GM23338 (cell line): Measurements from ENCODE around the gene PACS2. TPM values are rescaled to one million over a fixed set of nuclear protein-coding genes. Genes with fewer than 3 reads are reported as not detected.

Experiments
- ATAC-seq: fragments of 200-7000 bp; cut with Tn5 transposase; 3 replicates; pipeline ENCODE4 v1.9.1; 2020
- DNase-seq: peaks from one replicate; pipeline ENCODE4 v3.0.0-alpha.2; 2015; ENCODE audit warnings: low spot score
- H2AFZ ChIP-seq: fragments of 200-600 bp; sonication (generic); 2 replicates; pipeline ENCODE4 v1.8.0; 2016; ENCODE audit warnings: antibody characterized with exemption, mild to moderate bottlenecking, moderate library complexity
- H3F3A ChIP-seq: fragments of 200-600 bp; sonication (generic); replicated peaks from 2 replicates; pipeline ENCODE4 v1.8.0; 2017; ENCODE audit warnings: antibody characterized with exemption, mixed run types, low read depth
- H3K27ac ChIP-seq: fragments of 200-600 bp; sonication (generic); 2 replicates; pipeline ENCODE4 v1.6.1; 2016; ENCODE audit warnings: low read depth
- H3K27me3 ChIP-seq: fragments of 200-600 bp; sonication (generic); 2 replicates; pipeline ENCODE4 v1.8.0; 2016; ENCODE audit warnings: mild to moderate bottlenecking, mixed run types, moderate library complexity; ENCODE audit not compliant: insufficient read depth
- H3K36me3 ChIP-seq: fragments of 200-600 bp; sonication (generic); 2 replicates; pipeline ENCODE4 v1.8.0; 2016; ENCODE audit warnings: mild to moderate bottlenecking; ENCODE audit not compliant: insufficient read depth
- H3K4me1 ChIP-seq: fragments of 200-600 bp; sonication (generic); 2 replicates; pipeline ENCODE4 v1.8.0; 2016; ENCODE audit warnings: mild to moderate bottlenecking, moderate library complexity; ENCODE audit not compliant: insufficient read depth
- H3K4me2 ChIP-seq: fragments of 200-600 bp; sonication (generic); 2 replicates; pipeline ENCODE4 v1.7.1; 2017; ENCODE audit warnings: mixed run types
- H3K4me3 ChIP-seq: fragments of 200-600 bp; sonication (generic); 2 replicates; pipeline ENCODE4 v1.6.1; 2016; ENCODE audit warnings: mixed run types
- H3K79me2 ChIP-seq: fragments of 200-600 bp; sonication (generic); replicated peaks from 2 replicates; pipeline ENCODE4 v1.8.0; 2017; ENCODE audit warnings: mild to moderate bottlenecking; ENCODE audit not compliant: insufficient read depth
- H3K9me2 ChIP-seq: fragments of 200-600 bp; sonication (generic); 2 replicates; pipeline ENCODE4 v1.8.0; 2017; ENCODE audit not compliant: insufficient read depth
- H4K20me1 ChIP-seq: fragments of 200-600 bp; sonication (generic); replicated peaks from 2 replicates; pipeline ENCODE4 v1.8.0; 2017; ENCODE audit warnings: mild to moderate bottlenecking; ENCODE audit not compliant: insufficient read depth
- H3K27ac Mint-ChIP-seq: 2 replicates; pipeline ENCODE4 v1.8.0; 2020; ENCODE audit warnings: inconsistent platforms, mild to moderate bottlenecking, moderate library complexity, mixed read lengths
- H3K27me3 Mint-ChIP-seq: 3 replicates; pipeline ENCODE4 v1.8.0; 2022; ENCODE audit warnings: low read depth, mild to moderate bottlenecking, moderate library complexity, mixed read lengths, inconsistent platforms; ENCODE audit not compliant: insufficient read depth, poor library complexity
- H3K36me3 Mint-ChIP-seq: 3 replicates; pipeline ENCODE4 v1.8.0; 2021; ENCODE audit warnings: low read depth, mild to moderate bottlenecking, inconsistent platforms, moderate library complexity, mixed read lengths
- H3K4me1 Mint-ChIP-seq: 3 replicates; pipeline ENCODE4 v1.8.0; 2020; ENCODE audit warnings: mild to moderate bottlenecking, inconsistent platforms, mixed read lengths
- H3K4me3 Mint-ChIP-seq: 3 replicates; pipeline ENCODE4 v1.8.0; 2021; ENCODE audit warnings: moderate library complexity, mild to moderate bottlenecking, inconsistent platforms, mixed read lengths
- H3K9me3 Mint-ChIP-seq: 3 replicates; pipeline ENCODE4 v1.8.0; 2020; ENCODE audit warnings: moderate library complexity, mild to moderate bottlenecking, inconsistent platforms, mixed read lengths
- EZH2 ChIP-seq: fragments of 200-600 bp; sonication (generic); IDR thresholded peaks from one replicate; pipeline ENCODE4 v1.8.0; 2017; ENCODE audit warnings: antibody characterized with exemption, mild to moderate bottlenecking, low read depth; ENCODE audit not compliant: unreplicated experiment
- EZH2phosphoT487 ChIP-seq: fragments of 200-600 bp; sonication (generic); IDR thresholded peaks from one replicate; pipeline ENCODE4 v1.8.1; 2018; ENCODE audit warnings: antibody characterized with exemption; ENCODE audit not compliant: unreplicated experiment
- JUNB ChIP-seq: IDR thresholded peaks from one replicate; pipeline ENCODE4 v1.6.1; 2016; ENCODE audit warnings: antibody characterized with exemption; ENCODE audit not compliant: unreplicated experiment
- REST ChIP-seq: IDR thresholded peaks from one replicate; pipeline ENCODE4 v1.6.1; 2018; ENCODE audit warnings: antibody characterized with exemption; ENCODE audit not compliant: unreplicated experiment
- STAT1 ChIP-seq: IDR thresholded peaks from one replicate; pipeline ENCODE4 v1.6.1; 2016; ENCODE audit warnings: antibody characterized with exemption; ENCODE audit not compliant: unreplicated experiment
- ZNF114 ChIP-seq: fragments of 250-450 bp; sonication (Bioruptor Pico); IDR thresholded peaks from 2 replicates; pipeline ENCODE4 v1.5.0; 2020; ENCODE audit warnings: mild to moderate bottlenecking, moderate library complexity
- ZNF331 ChIP-seq: fragments of 250-450 bp; sonication (Bioruptor Pico); IDR thresholded peaks from 2 replicates; pipeline ENCODE4 v1.5.0; 2020; ENCODE audit warnings: low read depth, mild to moderate bottlenecking, moderate library complexity
- ZNF462 ChIP-seq: fragments of 250-450 bp; sonication (Bioruptor Pico); IDR thresholded peaks from 2 replicates; pipeline ENCODE4 v1.5.0; 2020; ENCODE audit warnings: mild to moderate bottlenecking, moderate library complexity
- polyA plus RNA-seq: library from polyadenylated mRNA; unstranded; fragments of >200 nt; fragmentation: Nextera tagmentation; extraction: Ambion mirVana; gene quantifications from 2 replicates; pipeline ENCODE4 v1.2.1, GENCODE V29; 2016
- total RNA-seq: library from RNA; depleted of rRNA; stranded (reverse); fragments of >200 nt; shearing (Covaris generic); gene quantifications from 2 replicates; pipeline ENCODE4 v1.2.3, GENCODE V29; 2014
- TF ChIP-seq, protein P1 (sequence below), 2 experiments: fragments of 200-600 bp in 1 of 2; sonication (generic) in 1 of 2; conservative IDR thresholded peaks; 2 replicates each; pipeline versions ENCODE4 v1.5.1 to v1.6.1; 2016 to 2017; ENCODE audit warnings: antibody characterized with exemption in 2 of 2, low read depth in 2 of 2, mild to moderate bottlenecking in 2 of 2, moderate library complexity in 1 of 2

The PACS2 gene
- total and polyA plus RNA-seq, 2 experiments from 2014 or later: 22.5 to 79.0 TPM

DNA sequence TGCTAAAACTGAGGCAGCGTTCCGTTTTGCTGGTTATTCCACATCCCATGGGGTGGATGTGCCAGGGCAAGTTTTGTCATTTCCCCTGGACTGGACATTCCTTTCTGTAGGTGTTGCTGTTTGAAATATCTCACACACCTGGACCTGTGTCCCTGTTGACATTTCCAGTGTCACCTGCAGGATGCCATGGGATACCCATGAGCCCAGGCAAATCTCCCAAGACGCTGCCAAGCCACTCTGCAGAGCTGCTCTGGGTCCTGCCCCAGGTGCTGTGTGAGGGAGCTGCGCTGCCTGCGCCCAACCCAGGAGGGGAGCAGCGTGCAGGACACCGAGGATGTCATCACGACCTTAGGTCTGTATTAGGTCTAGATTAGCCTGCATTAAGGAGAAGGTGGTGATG, 5.2 kb upstream of the PACS2 start:
- Histone ChIP-seq H3K4me1 (peaks cover 11% of the 10 kb centered on the region; the same call in 1 of the 2 replicates), H4K20me1 (no peaks in the 10 kb centered on the region; the same call in 1 of the 2 replicates), H3F3A (peaks cover 6% of the 10 kb centered on the region; the same call in 1 of the 2 replicates), H3K9me2 (no peaks in the 10 kb centered on the region), H3K4me2 (no peak overlapping the region), H3K36me3 (no peaks in the 10 kb centered on the region), H3K79me2 (no peaks in the 10 kb centered on the region), H3K27me3 (no peaks in the 10 kb centered on the region), H3K4me3 (no peak overlapping the region), H3K27ac (no peak overlapping the region), H2AFZ (no peak overlapping the region)
- peaks cover 15% of the 10 kb centered on the region for H3K27me3 Mint-ChIP-seq
- no peak for DNase-seq
- no peaks in the 10 kb centered on the region for H3K9me3 Mint-ChIP-seq
- no peak overlapping the region for H3K4me3 Mint-ChIP-seq
- no peak for ATAC-seq
- H3K27ac Mint-ChIP-seq: no peak overlapping the region
- no peak for TF ChIP-seq STAT1
- TF ChIP-seq ZNF114 (CRISPR knock-in tag): no peak
- TF ChIP-seq, protein P1, sequence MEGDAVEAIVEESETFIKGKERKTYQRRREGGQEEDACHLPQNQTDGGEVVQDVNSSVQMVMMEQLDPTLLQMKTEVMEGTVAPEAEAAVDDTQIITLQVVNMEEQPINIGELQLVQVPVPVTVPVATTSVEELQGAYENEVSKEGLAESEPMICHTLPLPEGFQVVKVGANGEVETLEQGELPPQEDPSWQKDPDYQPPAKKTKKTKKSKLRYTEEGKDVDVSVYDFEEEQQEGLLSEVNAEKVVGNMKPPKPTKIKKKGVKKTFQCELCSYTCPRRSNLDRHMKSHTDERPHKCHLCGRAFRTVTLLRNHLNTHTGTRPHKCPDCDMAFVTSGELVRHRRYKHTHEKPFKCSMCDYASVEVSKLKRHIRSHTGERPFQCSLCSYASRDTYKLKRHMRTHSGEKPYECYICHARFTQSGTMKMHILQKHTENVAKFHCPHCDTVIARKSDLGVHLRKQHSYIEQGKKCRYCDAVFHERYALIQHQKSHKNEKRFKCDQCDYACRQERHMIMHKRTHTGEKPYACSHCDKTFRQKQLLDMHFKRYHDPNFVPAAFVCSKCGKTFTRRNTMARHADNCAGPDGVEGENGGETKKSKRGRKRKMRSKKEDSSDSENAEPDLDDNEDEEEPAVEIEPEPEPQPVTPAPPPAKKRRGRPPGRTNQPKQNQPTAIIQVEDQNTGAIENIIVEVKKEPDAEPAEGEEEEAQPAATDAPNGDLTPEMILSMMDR (conservative IDR thresholded peaks at IDR 0.05; ENCODE audit: low read depth in 2 of 2): no peak
- no peak for TF ChIP-seq EZH2
- no peak for TF ChIP-seq EZH2phosphoT487
- no peak for TF ChIP-seq REST
- no peak for TF ChIP-seq ZNF331 (CRISPR knock-in tag)
- TF ChIP-seq JUNB: no peak
- no peak for TF ChIP-seq ZNF462
- peaks cover 20% of the 10 kb centered on the region for H3K4me1 Mint-ChIP-seq
- no peaks in the 10 kb centered on the region; the same call in 2 of the 3 replicates for H3K36me3 Mint-ChIP-seq
